ENCODE results near the gene RNASEH1. TPM values are rescaled to one million over a fixed set of nuclear protein-coding genes. Genes with fewer than 3 reads are reported as not detected.

The RNASEH1 gene
- total and polyA plus RNA-seq, 2 of the 8 experiments (the other 6 are each of a cell fraction or from before 2014, with no cell fraction given) = 11.7 to 42.7 TPM

DNA sequence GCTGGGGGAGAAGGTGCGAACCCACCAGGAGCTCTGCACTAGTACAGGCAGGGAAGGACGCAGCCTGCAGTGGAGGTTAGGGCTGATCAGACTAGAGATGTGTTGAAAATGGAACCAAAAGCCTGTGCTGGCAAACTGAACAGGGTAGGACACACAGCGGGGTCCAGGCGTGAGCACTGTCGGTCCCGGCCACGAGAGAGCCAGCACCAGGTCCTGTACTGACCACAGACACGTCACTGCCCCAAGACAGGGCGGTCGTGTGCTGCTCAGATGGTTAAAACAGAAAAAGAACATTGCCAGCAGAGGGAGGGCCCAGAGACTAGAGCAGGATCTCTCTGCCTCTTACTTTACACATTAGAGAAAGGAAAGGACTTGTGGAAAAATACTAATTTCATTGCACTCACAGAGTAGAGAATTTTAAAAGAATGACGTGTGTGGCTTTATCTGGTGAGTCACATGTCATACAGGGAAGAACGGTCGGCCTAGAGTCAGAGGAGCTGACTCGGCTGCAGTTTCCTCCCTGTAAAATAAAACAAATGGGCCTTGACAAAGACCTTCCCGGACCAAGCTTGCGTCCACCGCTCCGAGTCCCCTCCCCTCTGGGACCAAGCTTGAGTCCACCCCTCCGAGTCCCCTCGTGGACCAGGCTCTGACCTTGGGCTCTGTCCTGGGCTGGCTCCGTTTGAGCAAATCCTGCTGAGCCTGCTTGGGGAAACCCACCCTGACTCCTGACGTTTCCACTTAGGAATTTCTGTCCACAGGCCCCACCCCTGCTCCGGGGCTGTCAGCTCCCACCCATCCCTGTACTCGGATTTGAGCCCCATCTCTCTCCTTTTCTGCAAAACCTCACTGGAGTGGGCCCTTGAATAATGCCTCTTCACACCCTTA is 22.1 kb downstream of the RNASEH1 start:
- Histone ChIP-seq H3K23me2 (ENCODE audit: low read depth, low read length) (peaks cover under 1% of the 10 kb centered on the region; the same call in 1 of the 2 replicates), H3K79me1 (ENCODE audit: low read depth, low read length) (no peaks in the 10 kb centered on the region), H3K9me3 (ENCODE audit: insufficient read depth in 2 of 2, low read depth in 1 of 2, low read length in 1 of 2) (no peaks in the 10 kb centered on the region), H2BK12ac (ENCODE audit: low read depth, low read length) (no peak overlapping the region), H3K4me2 (ENCODE audit: insufficient read depth in 1 of 2, low read depth in 2 of 2, low read length in 2 of 2) (no peak overlapping the region), H4K8ac (ENCODE audit: extremely low read depth, insufficient read depth, low read length) (no peak overlapping the region; the same call in 1 of the 2 replicates), H2BK5ac (ENCODE audit: low read depth, low read length) (peak overlapping the region; percentile 35; the same call in 1 of the 2 replicates), H2BK120ac (replicated peaks; ENCODE audit: low read depth, low read length) (no peak overlapping the region), H3K36me3 (ENCODE audit: control insufficient read depth in 2 of 4, insufficient read depth in 4 of 4, low read length in 3 of 4) (peaks cover 0 to 7% (median 2%) of the 10 kb centered on the region in 4 experiments; a peak in 4 of 8 replicates), H3K18ac (ENCODE audit: extremely low read depth, low read length) (no peak overlapping the region; the same call in 1 of the 2 replicates), H2BK15ac (ENCODE audit: low read length) (no peak overlapping the region), H3K27me3 (replicated peaks in 1 of 4; ENCODE audit: control insufficient read depth in 3 of 4, extremely low read depth in 1 of 4, insufficient read depth in 3 of 4, low read length in 3 of 4) (no peaks in the 10 kb centered on the region), H3K4me3 (ENCODE audit: extremely low read depth in 1 of 4, insufficient read depth in 2 of 4, low read depth in 3 of 4, low read length in 4 of 4) (no peak overlapping the region), H3K79me2 (ENCODE audit: control insufficient read depth in 1 of 2, insufficient read depth in 2 of 2, low read length in 2 of 2) (no peaks in the 10 kb centered on the region), H3K4ac (replicated peaks; ENCODE audit: insufficient read length, low read depth, low read length) (no peak overlapping the region), H3K14ac (ENCODE audit: insufficient read length) (no peak overlapping the region), H3K27ac (ENCODE audit: low read depth, low read length) (no peak overlapping the region), H4K5ac (ENCODE audit: insufficient read length, low read depth, low read length) (no peak overlapping the region), H3K9ac (replicated peaks in 1 of 4; ENCODE audit: extremely low read depth in 1 of 4, low read depth in 3 of 4, low read length in 3 of 4) (no peak overlapping the region), H2AK5ac (ENCODE audit: low read depth, low read length) (no peak overlapping the region), H4K20me1 (replicated peaks in 1 of 2; ENCODE audit: control insufficient read depth in 1 of 2, insufficient read depth in 2 of 2, low read length in 2 of 2) (peaks cover 2% of the 10 kb centered on the region in 2 experiments), H3K4me1 (replicated peaks in 1 of 4; ENCODE audit: control insufficient read depth in 3 of 4, insufficient read depth in 4 of 4, low read length in 3 of 4) (peaks cover 0 to 2% (median 0%) of the 10 kb centered on the region in 4 experiments; a peak in 1 of 7 replicates), H3K23ac (ENCODE audit: insufficient read length) (no peak overlapping the region), H2AFZ (ENCODE audit: low read length) (no peak overlapping the region), H3K56ac (replicated peaks; ENCODE audit: insufficient read length, low read depth, low read length) (no peak overlapping the region), H2BK20ac (ENCODE audit: low read length) (no peak overlapping the region), H4K91ac (replicated peaks; ENCODE audit: insufficient read length, low read length) (no peak overlapping the region)
- DNase-seq (ENCODE audit: low read depth in 1 of 2, low spot score in 2 of 2) (no peak), FAIRE-seq (no peak)
- ChIA-PET POLR2A (ENCODE audit: partially characterized antibody) (interaction anchor here (1.0 to 2.3 kb wide), 4 partner anchors 15 to 39 kb away, joined by 3 to 6 read pairs (median 6); partner anchors contain the start of genes ADI1, RNASEH1 and RPS7), CTCF (ENCODE audit: partially characterized antibody) (interaction anchor here (0.6 to 1.9 kb wide), 12 partner anchors 11 to 106 kb away, joined by 3 to 6 read pairs (median 3); no protein-coding TSS in a partner anchor)
- WGBS, 2 experiments (ENCODE audit: extremely low coverage in 1 of 2, insufficient coverage in 1 of 2, insufficient read length in 1 of 2, insufficient replicate concordance in 2 of 2, low coverage in 1 of 2, low lambda C conversion rate in 2 of 2, missing lambda C conversion rate in 1 of 2) = 92% methylated on average over 23 of the region's 24 CpGs; no CpG with 5 or more reads in 1 of the 2 experiments
- TF ChIP-seq SP2 (IDR thresholded peaks at IDR 0.05; ENCODE audit: low read length) (no peak), HDAC6 (IDR thresholded peaks at IDR 0.05; ENCODE audit: low read depth, low read length) (no peak), CEBPB (IDR thresholded peaks at IDR 0.05; ENCODE audit: low read depth, low read length) (no peak), JUND (IDR thresholded peaks at IDR 0.05; ENCODE audit: low read length) (no peak), SUZ12 (IDR thresholded peaks at IDR 0.05; ENCODE audit: low read length) (no peak), JUN (IDR thresholded peaks at IDR 0.05; ENCODE audit: low read depth, low read length) (no peak), KDM5A (IDR thresholded peaks at IDR 0.05; ENCODE audit: low read length) (no peak)
- TF ChIP-seq, protein P1, sequence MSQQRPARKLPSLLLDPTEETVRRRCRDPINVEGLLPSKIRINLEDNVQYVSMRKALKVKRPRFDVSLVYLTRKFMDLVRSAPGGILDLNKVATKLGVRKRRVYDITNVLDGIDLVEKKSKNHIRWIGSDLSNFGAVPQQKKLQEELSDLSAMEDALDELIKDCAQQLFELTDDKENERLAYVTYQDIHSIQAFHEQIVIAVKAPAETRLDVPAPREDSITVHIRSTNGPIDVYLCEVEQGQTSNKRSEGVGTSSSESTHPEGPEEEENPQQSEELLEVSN (IDR thresholded peaks at IDR 0.05) = no peak
- TF ChIP-seq, protein P2, sequence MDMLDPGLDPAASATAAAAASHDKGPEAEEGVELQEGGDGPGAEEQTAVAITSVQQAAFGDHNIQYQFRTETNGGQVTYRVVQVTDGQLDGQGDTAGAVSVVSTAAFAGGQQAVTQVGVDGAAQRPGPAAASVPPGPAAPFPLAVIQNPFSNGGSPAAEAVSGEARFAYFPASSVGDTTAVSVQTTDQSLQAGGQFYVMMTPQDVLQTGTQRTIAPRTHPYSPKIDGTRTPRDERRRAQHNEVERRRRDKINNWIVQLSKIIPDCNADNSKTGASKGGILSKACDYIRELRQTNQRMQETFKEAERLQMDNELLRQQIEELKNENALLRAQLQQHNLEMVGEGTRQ (IDR thresholded peaks at IDR 0.05; ENCODE audit: low read length) = no peak

All from H1 (cell line).